ENCODE measurements around the gene NR4A2.

NR4A2 gene

GRCh38 chr2:156305121-156305520, 27.4 kb downstream of the NR4A2 start:
- Histone ChIP-seq H3K4me1 (ENCODE audit: control insufficient read depth, insufficient read depth, low read length) (no peaks in the 10 kb centered on the region), H3K9me3 (ENCODE audit: control insufficient read depth, insufficient read depth, low read depth, low read length) (no peaks in the 10 kb centered on the region), H3K27ac (ENCODE audit: extremely low read depth, low read depth, low read length) (no peak overlapping the region), H3K4me3 (ENCODE audit: low read depth, low read length) (no peak overlapping the region), H3K36me3 (ENCODE audit: control insufficient read depth in 2 of 2, insufficient read depth in 1 of 2, low read length in 2 of 2) (no peaks in the 10 kb centered on the region)
- TF ChIP-seq ZFP37 (tag by site-specific recombination; IDR thresholded peaks at IDR 0.05) (no peak), ZNF146 (tag by site-specific recombination; IDR thresholded peaks at IDR 0.05) (no peak), ZNF2 (tag by site-specific recombination; IDR thresholded peaks at IDR 0.05) (no peak), ZNF174 (tag by site-specific recombination; IDR thresholded peaks at IDR 0.05) (no peak), ZNF792 (tag by site-specific recombination; IDR thresholded peaks at IDR 0.05) (no peak), GFI1B (tag by site-specific recombination; IDR thresholded peaks at IDR 0.05) (no peak), ZBTB7A (tag by site-specific recombination; IDR thresholded peaks at IDR 0.05; ENCODE audit: low read depth) (no peak), ZNF610 (tag by site-specific recombination; IDR thresholded peaks at IDR 0.05; ENCODE audit: borderline replicate concordance) (no peak), ZNF18 (tag by site-specific recombination; IDR thresholded peaks at IDR 0.05) (no peak), ZNF391 (tag by site-specific recombination; IDR thresholded peaks at IDR 0.05; ENCODE audit: borderline replicate concordance, low read depth) (no peak), ZNF223 (tag by site-specific recombination; IDR thresholded peaks at IDR 0.05) (no peak), ZNF580 (tag by site-specific recombination; IDR thresholded peaks at IDR 0.05) (no peak), ZBTB44 (tag by site-specific recombination; IDR thresholded peaks at IDR 0.05) (no peak), ZNF24 (tag by site-specific recombination; IDR thresholded peaks at IDR 0.05) (no peak), ZNF37A (tag by site-specific recombination; IDR thresholded peaks at IDR 0.05) (no peak), ZNF292 (tag by site-specific recombination; IDR thresholded peaks at IDR 0.05; ENCODE audit: borderline replicate concordance, low read depth) (no peak)
- ChIA-PET POLR2A (no interaction called here), CTCF (no interaction called here)

- CTCF ChIA-PET, result interaction anchor here (0.6 to 0.7 kb wide), 2 partner anchors 290 to 1002 kb away, joined by 3 read pairs; no protein-coding TSS in a partner anchor
Measured at GRCh38 chr2:156300337-156300736, 32.2 kb downstream of the NR4A2 start.

More at GRCh38 chr2:156300337-156300736, 32.2 kb downstream of the NR4A2 start:
- Histone ChIP-seq H3K27ac (ENCODE audit: extremely low read depth, low read depth, low read length) (no peak overlapping the region), H3K4me1 (ENCODE audit: control insufficient read depth, insufficient read depth, low read length) (no peaks in the 10 kb centered on the region), H3K9me3 (ENCODE audit: control insufficient read depth, insufficient read depth, low read depth, low read length) (no peaks in the 10 kb centered on the region), H3K4me3 (ENCODE audit: low read depth, low read length) (no peak overlapping the region), H3K36me3 (ENCODE audit: control insufficient read depth in 2 of 2, insufficient read depth in 1 of 2, low read length in 2 of 2) (no peaks in the 10 kb centered on the region)
- POLR2A ChIA-PET, result no interaction called here
- no peak for TF ChIP-seq ZBTB44 (tag by site-specific recombination; IDR thresholded peaks at IDR 0.05)
- no peak for TF ChIP-seq ZNF121 (tag by site-specific recombination; IDR thresholded peaks at IDR 0.05)
- TF ChIP-seq ZNF292 (tag by site-specific recombination; IDR thresholded peaks at IDR 0.05; ENCODE audit: borderline replicate concordance, low read depth), result no peak
- no peak for TF ChIP-seq ZNF560 (tag by site-specific recombination; IDR thresholded peaks at IDR 0.05; ENCODE audit: borderline replicate concordance)
- no peak for TF ChIP-seq GFI1B (tag by site-specific recombination; IDR thresholded peaks at IDR 0.05)
- no peak for TF ChIP-seq ZNF350 (tag by site-specific recombination; IDR thresholded peaks at IDR 0.05)
- TF ChIP-seq ZNF366 (tag by site-specific recombination; conservative IDR thresholded peaks at IDR 0.05), result no peak
- TF ChIP-seq KLF17 (tag by site-specific recombination; IDR thresholded peaks at IDR 0.05), result no peak
- TF ChIP-seq ZNF645 (tag by site-specific recombination; IDR thresholded peaks at IDR 0.05), result no peak
